H1 (cell line): ENCODE results near the gene RPS6KA2. TPM values are rescaled to one million over a fixed set of nuclear protein-coding genes. Genes with fewer than 3 reads are reported as not detected.
A peak's percentile ranks its signal among the peaks of the same experiment; 100 is the strongest.

Source experiments
- CTCF ChIA-PET: fragments of 300-600 bp; sonication (Branson Sonifier 250); formaldehyde crosslinking; loops from one replicate; lab custom pipeline; 2021; ENCODE audit not compliant: partially characterized antibody; lab: Charles Lee
- POLR2A ChIA-PET: fragments of 300-600 bp; sonication (Branson Sonifier 250); formaldehyde crosslinking; loops from one replicate; lab custom pipeline; 2021; ENCODE audit warnings: inconsistent platforms; ENCODE audit not compliant: partially characterized antibody; lab: Charles Lee
- DNase-seq, 2 experiments: peaks; one replicate each; pipeline versions ENCODE4 v3.0.0 to v3.0.0-alpha.2; 2010 to 2022; ENCODE audit warnings: low spot score in 2 of 2, low read depth in 1 of 2, mixed read lengths in 1 of 2
- FAIRE-seq: peaks from 2 replicates; lab custom pipeline; 2011; peaks lifted over from hg19 to GRCh38; lab: Jason Lieb, UNC
- H2AFZ ChIP-seq: 2 replicates; pipeline ENCODE4 v1.8.1; 2012; ENCODE audit warnings: low read length, inconsistent platforms
- H2AK5ac ChIP-seq: 2 replicates; pipeline ENCODE4 v1.6.1; 2013; ENCODE audit warnings: low read depth, low read length
- H2BK120ac ChIP-seq: replicated peaks from 2 replicates; pipeline ENCODE3; 2013; ENCODE audit warnings: low read depth, low read length, inconsistent platforms
- H2BK12ac ChIP-seq: 2 replicates; pipeline ENCODE4 v1.6.1; 2013; ENCODE audit warnings: low read depth, low read length
- H2BK15ac ChIP-seq: 2 replicates; pipeline ENCODE4 v1.6.1; 2013; ENCODE audit warnings: low read length
- H2BK20ac ChIP-seq: 2 replicates; pipeline ENCODE4 v1.6.1; 2013; ENCODE audit warnings: low read length
- H2BK5ac ChIP-seq: 2 replicates; pipeline ENCODE4 v1.6.1; 2013; ENCODE audit warnings: low read depth, low read length
- H3K14ac ChIP-seq: 2 replicates; pipeline ENCODE4 v1.6.1; 2013; ENCODE audit warnings: inconsistent platforms; ENCODE audit not compliant: insufficient read length
- H3K18ac ChIP-seq: 2 replicates; pipeline ENCODE4 v1.6.1; 2013; ENCODE audit warnings: low read length; ENCODE audit errors: extremely low read depth
- H3K23ac ChIP-seq: 2 replicates; pipeline ENCODE4 v1.6.1; 2013; ENCODE audit warnings: inconsistent platforms; ENCODE audit not compliant: insufficient read length
- H3K23me2 ChIP-seq: 2 replicates; pipeline ENCODE4 v1.6.1; 2013; ENCODE audit warnings: low read depth, low read length
- H3K27ac ChIP-seq: 2 replicates; pipeline ENCODE4 v1.6.1; 2011; ENCODE audit warnings: low read depth, low read length, inconsistent platforms
- H3K27me3 ChIP-seq, 4 experiments: replicated peaks in 1 of 4; 1 replicate in 1 of 4; 2 replicates in 3 of 4; pipeline versions ENCODE4 v1.6.1 to v1.8.1; 2011 to 2013; ENCODE audit warnings: low read length in 3 of 4, mild to moderate bottlenecking in 3 of 4, inconsistent platforms in 2 of 4, mixed read lengths in 2 of 4, moderate library complexity in 1 of 4; ENCODE audit not compliant: control insufficient read depth in 3 of 4, insufficient read depth in 3 of 4; ENCODE audit errors: extremely low read depth in 1 of 4
- H3K36me3 ChIP-seq, 4 experiments: 2 replicates each; pipeline versions ENCODE4 v1.6.1 to v1.8.1; 2011 to 2013; ENCODE audit warnings: mild to moderate bottlenecking in 4 of 4, low read length in 3 of 4, moderate library complexity in 2 of 4, control low read depth in 1 of 4, inconsistent platforms in 1 of 4; ENCODE audit not compliant: insufficient read depth in 4 of 4, control insufficient read depth in 2 of 4
- H3K4ac ChIP-seq: replicated peaks from 2 replicates; pipeline ENCODE3; 2013; ENCODE audit warnings: low read length, low read depth, mixed read lengths, inconsistent platforms; ENCODE audit not compliant: insufficient read length
- H3K4me1 ChIP-seq, 4 experiments: replicated peaks in 1 of 4; 1 replicate in 1 of 4; 2 replicates in 3 of 4; pipeline versions ENCODE4 v1.6.1 to v1.8.1; 2011 to 2013; ENCODE audit warnings: low read length in 3 of 4, inconsistent platforms in 2 of 4, mixed read lengths in 1 of 4; ENCODE audit not compliant: insufficient read depth in 4 of 4, control insufficient read depth in 3 of 4
- H3K4me2 ChIP-seq, 2 experiments: 2 replicates each; pipeline versions ENCODE4 v1.6.1 to v1.8.1; 2011 to 2013; ENCODE audit warnings: low read depth in 2 of 2, low read length in 2 of 2, control low read depth in 1 of 2, inconsistent platforms in 1 of 2, mild to moderate bottlenecking in 1 of 2; ENCODE audit not compliant: insufficient read depth in 1 of 2
- H3K4me3 ChIP-seq, 4 experiments: fragments of 200-600, 300-600 bp in 1 of 4; sonication (generic), shearing (Covaris generic), sonication (Bioruptor Twin) in 1 of 4; 2 replicates each; pipeline versions ENCODE4 v1.5.1 to v1.8.1; 2011 to 2016; ENCODE audit warnings: low read length in 4 of 4, low read depth in 3 of 4, control low read depth in 2 of 4, inconsistent platforms in 2 of 4, mild to moderate bottlenecking in 2 of 4, mixed read lengths in 1 of 4, moderate library complexity in 1 of 4; ENCODE audit not compliant: insufficient read depth in 2 of 4; ENCODE audit errors: extremely low read depth in 1 of 4
- H3K56ac ChIP-seq: replicated peaks from 2 replicates; pipeline ENCODE3; 2013; ENCODE audit warnings: low read depth, mild to moderate bottlenecking, mixed read lengths, low read length, inconsistent platforms; ENCODE audit not compliant: insufficient read length
- H3K79me1 ChIP-seq: 2 replicates; pipeline ENCODE4 v1.6.1; 2013; ENCODE audit warnings: low read depth, low read length, control low read depth
- H3K79me2 ChIP-seq, 2 experiments: 2 replicates each; pipeline versions ENCODE4 v1.6.1 to v1.8.1; 2012 to 2013; ENCODE audit warnings: low read length in 2 of 2, mild to moderate bottlenecking in 2 of 2, inconsistent platforms in 1 of 2; ENCODE audit not compliant: insufficient read depth in 2 of 2, control insufficient read depth in 1 of 2
- H3K9ac ChIP-seq, 4 experiments: replicated peaks in 1 of 4; 1 replicate in 1 of 4; 2 replicates in 3 of 4; pipeline versions ENCODE4 v1.6.1 to v1.8.1; 2011 to 2013; ENCODE audit warnings: low read depth in 3 of 4, low read length in 3 of 4, control low read depth in 2 of 4, mild to moderate bottlenecking in 2 of 4, moderate library complexity in 2 of 4, inconsistent platforms in 1 of 4; ENCODE audit errors: extremely low read depth in 1 of 4
- H3K9me3 ChIP-seq, 2 experiments: 2 replicates each; pipeline versions ENCODE4 v1.6.1 to v1.8.1; 2012 to 2013; ENCODE audit warnings: mild to moderate bottlenecking in 2 of 2, moderate library complexity in 2 of 2, control low read depth in 1 of 2, inconsistent platforms in 1 of 2, low read depth in 1 of 2, low read length in 1 of 2, mixed read lengths in 1 of 2; ENCODE audit not compliant: insufficient read depth in 2 of 2
- H4K20me1 ChIP-seq, 2 experiments: replicated peaks in 1 of 2; 2 replicates each; pipeline versions ENCODE3 to v1.8.1; 2011 to 2013; ENCODE audit warnings: inconsistent platforms in 2 of 2, low read length in 2 of 2, mild to moderate bottlenecking in 1 of 2; ENCODE audit not compliant: insufficient read depth in 2 of 2, control insufficient read depth in 1 of 2
- H4K5ac ChIP-seq: 2 replicates; pipeline ENCODE4 v1.6.1; 2013; ENCODE audit warnings: low read length, low read depth, mixed read lengths, inconsistent platforms; ENCODE audit not compliant: insufficient read length
- H4K8ac ChIP-seq: 2 replicates; pipeline ENCODE4 v1.8.0; 2013; ENCODE audit warnings: mild to moderate bottlenecking, moderate library complexity, low read length, inconsistent platforms; ENCODE audit not compliant: insufficient read depth; ENCODE audit errors: extremely low read depth
- H4K91ac ChIP-seq: replicated peaks from 2 replicates; pipeline ENCODE3; 2013; ENCODE audit warnings: low read length, mixed read lengths, inconsistent platforms; ENCODE audit not compliant: insufficient read length
- WGBS, 2 experiments: shearing (Covaris generic) in 1 of 2; methylation state at CpG; one replicate each; pipeline versions ENCODE4 v1.1.6 to v1.1.7; 2013 to 2015; ENCODE audit warnings: low lambda C conversion rate in 2 of 2, mixed read lengths in 2 of 2, inconsistent platforms in 1 of 2, low coverage in 1 of 2, missing lambda C conversion rate in 1 of 2; ENCODE audit not compliant: insufficient replicate concordance in 2 of 2, insufficient coverage in 1 of 2, insufficient read length in 1 of 2; ENCODE audit errors: extremely low coverage in 1 of 2, missing lambda C conversion rate in 1 of 2; 5-methylcytosine and 5-hydroxymethylcytosine counted together
- polyA plus RNA-seq, 7 experiments: library from polyadenylated mRNA; depleted of rRNA in 3 of 7; stranded (reverse) in 5 of 7; unstranded in 2 of 7; fragments of >200 nt in 5 of 7; fragments of 200-250 nt in 2 of 7; gene quantifications; 1 replicate in 5 of 7; 2 replicates in 1 of 7; 4 replicates in 1 of 7; pipeline versions ENCODE4 v1.2.1 to v1.2.3, GENCODE V29; 2011 to 2013; ENCODE audit warnings: missing spikeins in 2 of 7, mixed read lengths in 2 of 7
- total RNA-seq: library from RNA; stranded (reverse); fragmentation: NEBNext Ultra II Directional; extraction: Animal tissue kit (Norgen Biotek cat#: 25700); gene quantifications from 2 replicates; pipeline ENCODE4 v1.2.1, GENCODE V29; 2021

RPS6KA2 gene
- total and polyA plus RNA-seq, 2 of the 8 experiments (the other 6 are each of a cell fraction or from before 2014, with no cell fraction given): 8.8 to 25.7 TPM

- H3K79me2 ChIP-seq: peaks cover 4 to 85% of the 10 kb centered on the region in 2 experiments
- peaks cover 6 to 16% (median 11%) of the 10 kb centered on the region in 4 experiments for H3K4me1 ChIP-seq
- H4K91ac ChIP-seq: no peak overlapping the region
- H3K23ac ChIP-seq: no peak overlapping the region
- peaks cover 0 to 9% (median 3%) of the 10 kb centered on the region in 4 experiments; a peak in 3 of 7 replicates for H3K27me3 ChIP-seq
- H3K14ac ChIP-seq: no peak overlapping the region
- H3K18ac ChIP-seq: no peak overlapping the region
- H2BK5ac ChIP-seq: 0 out of 2 replicates have a peak overlapping the region, but pooled peaks have one; percentile 38
- no peak overlapping the region for H4K5ac ChIP-seq
- H3K79me1 ChIP-seq: peaks cover 16% of the 10 kb centered on the region
- POLR2A ChIA-PET: interaction anchor here (0.6 to 2.6 kb wide), 4 partner anchors 8 to 164 kb away, joined by 3 to 7 read pairs (median 3); no protein-coding TSS in a partner anchor
- no peak overlapping the region for H2BK15ac ChIP-seq
- WGBS, 2 experiments: 52% methylated on average over 6 of the region's 6 CpGs; no CpG with 5 or more reads in 1 of the 2 experiments
- no peak for DNase-seq
- no peak overlapping the region for H3K27ac ChIP-seq
- H2AK5ac ChIP-seq: no peak overlapping the region
- peaks cover 8 to 14% of the 10 kb centered on the region in 2 experiments for H4K20me1 ChIP-seq
- no peak overlapping the region for H2BK12ac ChIP-seq
- no peak overlapping the region for H3K56ac ChIP-seq
- CTCF ChIA-PET: interaction anchor here (0.7 to 1.5 kb wide), 6 partner anchors 22 to 78 kb away, joined by 3 to 4 read pairs (median 3); no protein-coding TSS in a partner anchor
- H4K8ac ChIP-seq: no peak overlapping the region
- no peak overlapping the region for H2BK20ac ChIP-seq
- H3K4me3 ChIP-seq: peak overlapping the region in 1 of 4 experiments; percentile 21; a peak in 2 of 8 replicates
- H3K9ac ChIP-seq: no peak overlapping the region
- no peak overlapping the region for H3K4ac ChIP-seq
- no peak overlapping the region for H2AFZ ChIP-seq
- no peaks in the 10 kb centered on the region; a peak in 2 of 8 replicates for H3K36me3 ChIP-seq
- H2BK120ac ChIP-seq: no peak overlapping the region
- peak; percentile 87 for FAIRE-seq
- no peaks in the 10 kb centered on the region for H3K23me2 ChIP-seq
- no peaks in the 10 kb centered on the region for H3K9me3 ChIP-seq
- peak overlapping the region; percentile 42 to 65 for H3K4me2 ChIP-seq
Measured at GRCh38 chr6:166621114-166621540, 5.9 kb downstream of the RPS6KA2 start.
